ENCODE results near the gene CIROP. TPM values are rescaled to one million over a fixed set of nuclear protein-coding genes. Genes with fewer than 3 reads are reported as not detected.

The CIROP gene
- total and polyA plus RNA-seq, 2 donors (not counting 1 experiment from before 2014, with no cell fraction given), result not detected

- WGBS (ENCODE audit: insufficient coverage), result 92% methylated on average over 2 of the region's 4 CpGs
- Mint-ChIP-seq H3K27ac (no peak overlapping the region), H3K9me3 (ENCODE audit: insufficient read depth) (no peaks in the 10 kb centered on the region), H3K27me3 (no peaks in the 10 kb centered on the region), H3K4me3 (no peak overlapping the region), H3K4me1 (peaks cover 9% of the 10 kb centered on the region)
- TF ChIP-seq, protein P1, sequence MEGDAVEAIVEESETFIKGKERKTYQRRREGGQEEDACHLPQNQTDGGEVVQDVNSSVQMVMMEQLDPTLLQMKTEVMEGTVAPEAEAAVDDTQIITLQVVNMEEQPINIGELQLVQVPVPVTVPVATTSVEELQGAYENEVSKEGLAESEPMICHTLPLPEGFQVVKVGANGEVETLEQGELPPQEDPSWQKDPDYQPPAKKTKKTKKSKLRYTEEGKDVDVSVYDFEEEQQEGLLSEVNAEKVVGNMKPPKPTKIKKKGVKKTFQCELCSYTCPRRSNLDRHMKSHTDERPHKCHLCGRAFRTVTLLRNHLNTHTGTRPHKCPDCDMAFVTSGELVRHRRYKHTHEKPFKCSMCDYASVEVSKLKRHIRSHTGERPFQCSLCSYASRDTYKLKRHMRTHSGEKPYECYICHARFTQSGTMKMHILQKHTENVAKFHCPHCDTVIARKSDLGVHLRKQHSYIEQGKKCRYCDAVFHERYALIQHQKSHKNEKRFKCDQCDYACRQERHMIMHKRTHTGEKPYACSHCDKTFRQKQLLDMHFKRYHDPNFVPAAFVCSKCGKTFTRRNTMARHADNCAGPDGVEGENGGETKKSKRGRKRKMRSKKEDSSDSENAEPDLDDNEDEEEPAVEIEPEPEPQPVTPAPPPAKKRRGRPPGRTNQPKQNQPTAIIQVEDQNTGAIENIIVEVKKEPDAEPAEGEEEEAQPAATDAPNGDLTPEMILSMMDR (IDR thresholded peaks at IDR 0.05), result no peak
- TF ChIP-seq EZH2 (IDR thresholded peaks at IDR 0.05; ENCODE audit: borderline replicate concordance, insufficient read depth, low read depth, low read length, poor library complexity, severe bottlenecking), result no peak
- H2AFZ ChIP-seq (ENCODE audit: insufficient read depth, low read depth, low read length, poor library complexity, severe bottlenecking), result no peak overlapping the region
- no peaks in the 10 kb centered on the region for H4K20me1 ChIP-seq (ENCODE audit: control insufficient read depth, insufficient read depth, low read length, poor library complexity, severe bottlenecking)
- no peaks in the 10 kb centered on the region for H3K36me3 ChIP-seq (replicated peaks in 1 of 2; ENCODE audit: control extremely low read depth in 1 of 2, control insufficient read depth in 1 of 2, extremely low read depth in 1 of 2, insufficient read depth in 2 of 2, low read length in 1 of 2)
- H3K27ac ChIP-seq (ENCODE audit: low read length in 2 of 2), result no peak overlapping the region
- no peak overlapping the region for H3K4me3 ChIP-seq (ENCODE audit: control extremely low read depth in 1 of 5, extremely low read depth in 1 of 5, insufficient read depth in 1 of 5, low read depth in 2 of 5, low read length in 4 of 5)
- H3K27me3 ChIP-seq (replicated peaks in 1 of 4; ENCODE audit: control extremely low read depth in 1 of 4, control insufficient read depth in 3 of 4, insufficient read depth in 4 of 4, low read length in 3 of 4), result peaks cover 0 to 2% (median 0%) of the 10 kb centered on the region in 4 experiments
- ATAC-seq (ENCODE audit: low read depth) (no peak), DNase-seq (no peak)
- H3K9ac ChIP-seq (ENCODE audit: low read length), result no peak overlapping the region
- H3K4me1 ChIP-seq (ENCODE audit: control insufficient read depth in 2 of 2, insufficient read depth in 2 of 2, low read length in 2 of 2), result no peaks in the 10 kb centered on the region
- no peak overlapping the region for H3K4me2 ChIP-seq (replicated peaks; ENCODE audit: low read depth, low read length, poor library complexity, severe bottlenecking)
- peaks cover 1% of the 10 kb centered on the region for H3K79me2 ChIP-seq (ENCODE audit: control insufficient read depth, insufficient read depth, low read length)
- H3K9me3 ChIP-seq (ENCODE audit: control extremely low read depth in 1 of 3, control insufficient read depth in 2 of 3, insufficient read depth in 1 of 3, low read length in 2 of 3), result peaks cover 0 to 7% (median 0%) of the 10 kb centered on the region in 3 donors
- intact Hi-C loops (cut with micrococcal nuclease), result no loop called here
- POLR2A ChIA-PET, result interaction anchor here (0.9 kb wide), 1 partner anchor 10 kb away, joined by 8 read pairs; the partner anchor contains the start of genes ACIN1 and C14orf119
- CTCF ChIA-PET, result interaction anchor here (1.1 to 2.1 kb wide), 2 partner anchors 15 to 28 kb away, joined by 3 to 5 read pairs; no protein-coding TSS in a partner anchor
These were observed 597 bp upstream of the CIROP start for GRCh38 chr14:23105348-23105824.

- Mint-ChIP-seq H3K27ac (no peak overlapping the region), H3K27me3 (no peaks in the 10 kb centered on the region), H3K4me3 (no peak overlapping the region), H3K4me1 (peaks cover 10% of the 10 kb centered on the region), H3K9me3 (ENCODE audit: insufficient read depth) (no peaks in the 10 kb centered on the region)
- H3K4me1 ChIP-seq (ENCODE audit: control insufficient read depth in 2 of 2, insufficient read depth in 2 of 2, low read length in 2 of 2), result no peaks in the 10 kb centered on the region
- H3K36me3 ChIP-seq (replicated peaks in 1 of 2; ENCODE audit: control extremely low read depth in 1 of 2, control insufficient read depth in 1 of 2, extremely low read depth in 1 of 2, insufficient read depth in 2 of 2, low read length in 1 of 2), result peaks cover under 1 to 8% of the 10 kb centered on the region in 2 experiments
- ChIA-PET CTCF (interaction anchor here (0.5 to 1.7 kb wide), 4 partner anchors 9 to 835 kb away, joined by 3 to 6 read pairs (median 4); partner anchors contain the start of genes ACIN1, C14orf119 and CEBPE), POLR2A (no interaction called here)
- TF ChIP-seq, protein P1 (IDR thresholded peaks at IDR 0.05), result no peak
- no peak for TF ChIP-seq EZH2 (IDR thresholded peaks at IDR 0.05; ENCODE audit: borderline replicate concordance, insufficient read depth, low read depth, low read length, poor library complexity, severe bottlenecking)
- H3K27ac ChIP-seq (ENCODE audit: low read length in 2 of 2), result no peak overlapping the region
- no peaks in the 10 kb centered on the region for H4K20me1 ChIP-seq (ENCODE audit: control insufficient read depth, insufficient read depth, low read length, poor library complexity, severe bottlenecking)
- no peak overlapping the region for H2AFZ ChIP-seq (ENCODE audit: insufficient read depth, low read depth, low read length, poor library complexity, severe bottlenecking)
- no peak for DNase-seq
- H3K9ac ChIP-seq (ENCODE audit: low read length), result no peak overlapping the region
- peaks cover 9% of the 10 kb centered on the region for H3K79me2 ChIP-seq (ENCODE audit: control insufficient read depth, insufficient read depth, low read length)
- H3K9me3 ChIP-seq (ENCODE audit: control extremely low read depth in 1 of 3, control insufficient read depth in 2 of 3, insufficient read depth in 1 of 3, low read length in 2 of 3), result peaks cover 0 to 7% (median 0%) of the 10 kb centered on the region in 3 donors
- ATAC-seq (ENCODE audit: low read depth), result no peak
- intact Hi-C loops (cut with micrococcal nuclease), result no loop called here
- H3K4me3 ChIP-seq (ENCODE audit: control extremely low read depth in 1 of 5, extremely low read depth in 1 of 5, insufficient read depth in 1 of 5, low read depth in 2 of 5, low read length in 4 of 5), result no peak overlapping the region
- 89% methylated on average over 4 of the region's 6 CpGs for WGBS (ENCODE audit: insufficient coverage)
- H3K27me3 ChIP-seq (replicated peaks in 1 of 4; ENCODE audit: control extremely low read depth in 1 of 4, control insufficient read depth in 3 of 4, insufficient read depth in 4 of 4, low read length in 3 of 4), result peaks cover 0 to under 1% (median 0%) of the 10 kb centered on the region in 4 experiments
- H3K4me2 ChIP-seq (replicated peaks; ENCODE audit: low read depth, low read length, poor library complexity, severe bottlenecking), result no peak overlapping the region
These were observed 659 bp downstream of the CIROP start for GRCh38 chr14:23104070-23104590.
